DOHH2 (cell line): Measurements from ENCODE around the gene PMPCA.

Source experiments
- H3F3A ChIP-seq: fragments of 200-600 bp; sonication (generic), shearing (Covaris generic); 2 replicates; pipeline ENCODE4 v1.6.0; 2016; ENCODE audit warnings: antibody characterized with exemption, mild to moderate bottlenecking; ENCODE audit not compliant: control insufficient read depth, insufficient read depth
- H3K27ac ChIP-seq: fragments of 200-600 bp; sonication (generic); 2 replicates; pipeline ENCODE4 v1.5.1; 2014; ENCODE audit warnings: low read depth, mild to moderate bottlenecking, low read length, moderate library complexity
- H3K27me3 ChIP-seq: fragments of 200-600 bp; sonication (generic); 2 replicates; pipeline ENCODE4 v1.6.1; 2014; ENCODE audit warnings: mild to moderate bottlenecking, low read length, mixed read lengths; ENCODE audit not compliant: control insufficient read depth
- H3K36me3 ChIP-seq: fragments of 200-600 bp; sonication (generic); 2 replicates; pipeline ENCODE4 v1.6.1; 2014; ENCODE audit warnings: mild to moderate bottlenecking, low read length, moderate library complexity, mixed read lengths; ENCODE audit not compliant: control insufficient read depth
- H3K4me1 ChIP-seq: fragments of 200-600 bp; sonication (generic); 2 replicates; pipeline ENCODE4 v1.6.1; 2014; ENCODE audit warnings: mild to moderate bottlenecking, low read length, mixed read lengths; ENCODE audit not compliant: control insufficient read depth
- H3K4me2 ChIP-seq: fragments of 200-600 bp; sonication (generic); 2 replicates; pipeline ENCODE4 v1.6.0; 2014; ENCODE audit warnings: mild to moderate bottlenecking, low read length, moderate library complexity
- H3K4me3 ChIP-seq: fragments of 200-600 bp; sonication (generic); 2 replicates; pipeline ENCODE4 v1.5.1; 2014; ENCODE audit warnings: mild to moderate bottlenecking, low read length, mixed read lengths
- H3K79me2 ChIP-seq: fragments of 200-600 bp; sonication (generic); 2 replicates; pipeline ENCODE4 v1.6.1; 2014; ENCODE audit warnings: mild to moderate bottlenecking, low read length, mixed read lengths; ENCODE audit not compliant: control insufficient read depth
- H3K9me2 ChIP-seq: fragments of 200-600 bp; sonication (generic); replicated peaks from 2 replicates; pipeline ENCODE4 v1.6.1; 2014; ENCODE audit warnings: mild to moderate bottlenecking, low read length, mixed read lengths; ENCODE audit not compliant: control insufficient read depth
- H3K9me3 ChIP-seq: fragments of 200-600 bp; sonication (generic); 2 replicates; pipeline ENCODE4 v1.6.1; 2014; ENCODE audit warnings: antibody characterized with exemption, low read length, mixed read lengths; ENCODE audit not compliant: control insufficient read depth, insufficient read depth
- H4K20me1 ChIP-seq: fragments of 200-600 bp; sonication (generic); 2 replicates; pipeline ENCODE4 v1.6.0; 2014; ENCODE audit warnings: low read depth, mild to moderate bottlenecking, antibody characterized with exemption, low read length, moderate library complexity; ENCODE audit not compliant: control insufficient read depth, insufficient read depth
- EZH2phosphoT487 ChIP-seq: fragments of 200-600 bp; sonication (generic); IDR thresholded peaks from 2 replicates; pipeline ENCODE4 v1.6.1; 2017; ENCODE audit warnings: borderline replicate concordance, mild to moderate bottlenecking, antibody characterized with exemption, low read length, moderate library complexity, mixed read lengths
- TF ChIP-seq, protein P1 (sequence below): fragments of 200-600 bp; sonication (generic); IDR thresholded peaks from one replicate; pipeline ENCODE4 v1.5.1; 2014; ENCODE audit warnings: antibody characterized with exemption, mild to moderate bottlenecking, low read depth, low read length; ENCODE audit not compliant: poor library complexity, severe bottlenecking

PMPCA gene

DNA sequence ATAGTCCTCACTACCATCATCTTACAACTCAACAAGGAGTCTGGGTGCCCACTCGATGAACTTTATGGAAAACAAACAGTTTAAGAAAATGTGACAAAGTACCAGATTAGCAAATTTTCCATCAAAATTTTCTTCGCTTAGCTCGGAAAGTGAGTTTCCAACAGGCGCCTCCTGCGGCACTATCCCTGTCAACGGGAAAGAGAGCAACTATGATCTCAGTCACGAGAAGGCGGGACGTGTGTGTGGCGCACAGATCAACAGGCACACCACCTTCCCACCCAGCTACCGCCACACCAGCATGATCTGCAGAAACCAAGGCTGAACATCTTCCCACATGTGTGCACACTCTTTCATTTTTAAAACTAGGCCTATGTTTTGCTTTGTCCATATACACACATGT lies 42.9 kb downstream of the PMPCA start:
- Histone ChIP-seq H3K79me2 (no peaks in the 10 kb centered on the region), H3K27ac (no peak overlapping the region), H3K36me3 (peaks cover 75% of the 10 kb centered on the region), H3K9me2 (no peaks in the 10 kb centered on the region), H3F3A (no peaks in the 10 kb centered on the region), H3K4me1 (no peaks in the 10 kb centered on the region), H4K20me1 (no peaks in the 10 kb centered on the region), H3K9me3 (no peaks in the 10 kb centered on the region), H3K27me3 (no peaks in the 10 kb centered on the region), H3K4me3 (no peak overlapping the region), H3K4me2 (no peak overlapping the region)
- no peak for TF ChIP-seq EZH2phosphoT487
- TF ChIP-seq, protein P1, sequence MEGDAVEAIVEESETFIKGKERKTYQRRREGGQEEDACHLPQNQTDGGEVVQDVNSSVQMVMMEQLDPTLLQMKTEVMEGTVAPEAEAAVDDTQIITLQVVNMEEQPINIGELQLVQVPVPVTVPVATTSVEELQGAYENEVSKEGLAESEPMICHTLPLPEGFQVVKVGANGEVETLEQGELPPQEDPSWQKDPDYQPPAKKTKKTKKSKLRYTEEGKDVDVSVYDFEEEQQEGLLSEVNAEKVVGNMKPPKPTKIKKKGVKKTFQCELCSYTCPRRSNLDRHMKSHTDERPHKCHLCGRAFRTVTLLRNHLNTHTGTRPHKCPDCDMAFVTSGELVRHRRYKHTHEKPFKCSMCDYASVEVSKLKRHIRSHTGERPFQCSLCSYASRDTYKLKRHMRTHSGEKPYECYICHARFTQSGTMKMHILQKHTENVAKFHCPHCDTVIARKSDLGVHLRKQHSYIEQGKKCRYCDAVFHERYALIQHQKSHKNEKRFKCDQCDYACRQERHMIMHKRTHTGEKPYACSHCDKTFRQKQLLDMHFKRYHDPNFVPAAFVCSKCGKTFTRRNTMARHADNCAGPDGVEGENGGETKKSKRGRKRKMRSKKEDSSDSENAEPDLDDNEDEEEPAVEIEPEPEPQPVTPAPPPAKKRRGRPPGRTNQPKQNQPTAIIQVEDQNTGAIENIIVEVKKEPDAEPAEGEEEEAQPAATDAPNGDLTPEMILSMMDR = no peak

DNA sequence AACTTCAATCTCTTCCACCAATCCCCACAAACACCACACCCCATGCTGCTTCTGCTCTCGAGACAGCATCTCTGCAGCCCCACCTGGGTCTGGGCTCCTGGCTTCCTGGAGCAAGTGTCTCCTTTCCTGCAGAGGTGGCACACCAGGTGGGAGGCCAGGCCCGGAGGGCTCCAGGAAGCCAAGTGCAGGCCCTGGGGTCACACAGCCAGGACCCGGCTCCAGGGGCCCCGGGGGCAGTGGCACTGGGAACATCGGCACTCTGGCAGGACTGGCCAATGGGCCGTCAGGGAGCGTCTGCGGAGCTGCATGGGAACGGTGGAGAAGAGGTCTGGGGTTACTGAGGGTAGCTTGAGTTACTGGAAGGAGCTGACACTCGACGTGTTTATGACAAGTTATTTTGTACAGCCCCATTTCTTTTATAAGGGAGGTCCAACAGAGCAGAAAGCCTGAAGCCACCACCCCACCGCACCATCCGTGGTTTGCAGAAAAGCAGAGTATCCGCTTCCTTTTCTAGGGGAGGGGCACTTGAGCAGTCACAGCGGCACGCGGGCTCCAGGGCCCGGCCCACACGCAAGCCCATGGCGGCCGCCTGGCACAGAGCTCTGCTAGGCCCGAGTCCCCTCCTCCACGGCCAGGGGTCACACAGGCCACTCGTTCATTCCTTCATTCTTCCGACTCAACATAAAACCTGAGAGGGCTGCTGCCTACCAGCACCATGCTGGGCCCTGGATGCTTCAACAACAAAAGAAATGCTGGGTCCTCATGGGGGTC lies 43.8 kb downstream of the PMPCA start:
- Histone ChIP-seq H3K79me2 (no peaks in the 10 kb centered on the region), H3K36me3 (peaks cover 78% of the 10 kb centered on the region), H3F3A (no peaks in the 10 kb centered on the region), H3K4me2 (no peak overlapping the region), H3K4me3 (no peak overlapping the region), H3K27me3 (no peaks in the 10 kb centered on the region), H3K4me1 (no peaks in the 10 kb centered on the region), H4K20me1 (no peaks in the 10 kb centered on the region), H3K9me3 (no peaks in the 10 kb centered on the region), H3K27ac (no peak overlapping the region), H3K9me2 (no peaks in the 10 kb centered on the region)
- TF ChIP-seq, protein P1 = no peak
- no peak for TF ChIP-seq EZH2phosphoT487

DNA sequence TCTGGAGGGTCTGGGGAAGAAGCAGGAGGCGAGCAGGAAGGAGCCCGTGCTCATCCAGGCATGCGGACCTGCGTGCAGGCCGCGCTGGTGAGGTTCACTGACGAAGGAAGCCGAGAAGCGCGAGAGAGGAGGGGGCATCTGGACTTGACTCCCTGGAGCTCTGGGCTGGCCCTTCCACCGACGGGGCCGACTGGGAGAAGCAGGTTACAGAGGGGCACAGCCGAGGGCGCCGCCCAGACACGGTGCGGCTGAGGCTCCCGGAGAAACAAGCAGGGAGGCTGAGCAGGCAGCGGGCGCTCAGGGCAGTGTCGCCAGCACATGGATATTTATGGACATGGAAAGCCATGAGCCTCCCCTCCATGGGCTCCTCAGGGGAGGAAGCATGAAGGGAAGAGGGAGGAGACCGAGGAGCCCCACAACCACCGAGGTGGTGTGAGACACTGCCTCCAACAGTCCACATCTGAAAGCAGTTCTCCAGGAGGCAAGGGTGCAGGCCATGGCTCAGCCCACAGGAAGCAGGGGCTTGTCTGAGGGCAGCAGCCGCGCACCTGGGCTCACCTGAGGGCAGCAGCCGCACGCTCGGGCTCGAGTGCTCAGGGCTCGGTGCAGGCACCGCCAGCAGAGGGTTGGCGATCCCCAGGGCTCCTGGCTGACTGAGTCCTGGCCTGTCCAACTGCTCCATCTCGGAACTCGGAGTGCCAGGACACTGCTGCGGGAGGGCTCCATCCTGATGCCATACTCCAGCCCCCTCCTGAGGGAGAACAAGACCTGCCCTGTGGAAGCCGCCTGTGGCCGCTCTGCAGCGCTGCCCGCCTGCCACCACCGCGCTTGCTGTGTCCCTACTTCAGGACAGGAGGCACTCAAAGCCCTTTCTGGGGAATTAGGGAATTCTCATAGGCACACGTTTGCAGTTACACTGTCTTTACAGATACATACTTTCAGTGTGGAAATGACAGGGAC lies 44.9 kb downstream of the PMPCA start:
- Histone ChIP-seq H3K9me2 (no peaks in the 10 kb centered on the region), H3K4me3 (no peak overlapping the region), H3F3A (no peaks in the 10 kb centered on the region), H3K4me2 (no peak overlapping the region), H3K27me3 (no peaks in the 10 kb centered on the region), H3K9me3 (no peaks in the 10 kb centered on the region), H4K20me1 (no peaks in the 10 kb centered on the region), H3K27ac (no peak overlapping the region), H3K36me3 (peaks cover 76% of the 10 kb centered on the region), H3K79me2 (no peaks in the 10 kb centered on the region), H3K4me1 (no peaks in the 10 kb centered on the region)
- no peak for TF ChIP-seq EZH2phosphoT487
- TF ChIP-seq, protein P1 = no peak
